ENCODE results near the gene AKT1.
"Not testable (repeated sequence)": the region's sequence is repeated elsewhere in the genome, so short reads cannot be mapped to it uniquely, and the experiment has no call there.

The AKT1 gene

GRCh38 chr14:104752423-104752734 lies 43.2 kb downstream of the AKT1 start:
- TF ChIP-seq CTCF (IDR thresholded peaks at IDR 0.05; ENCODE audit: low read depth, low read length), result no peak
- no peak for DNase-seq (ENCODE audit: extremely low read depth, low read depth)

- TF ChIP-seq CTCF (IDR thresholded peaks at IDR 0.05; ENCODE audit: low read depth, low read length), result no peak
- no peak for DNase-seq (ENCODE audit: extremely low read depth, low read depth)
Observed at GRCh38 chr14:104751539-104752422, 43.8 kb downstream of the AKT1 start.

- DNase-seq (ENCODE audit: extremely low read depth, low read depth), result not testable (repeated sequence)
Observed at GRCh38 chr14:104750753-104751057, 44.8 kb downstream of the AKT1 start.

- no peak for TF ChIP-seq CTCF (IDR thresholded peaks at IDR 0.05; ENCODE audit: low read depth, low read length)
- DNase-seq (ENCODE audit: extremely low read depth, low read depth), result no peak
Observed at GRCh38 chr14:104750056-104750752, 45.3 kb downstream of the AKT1 start.

GRCh38 chr14:104749111-104749649 lies 46.4 kb downstream of the AKT1 start:
- no peak for TF ChIP-seq CTCF (IDR thresholded peaks at IDR 0.05; ENCODE audit: low read depth, low read length)
- no peak for DNase-seq (ENCODE audit: extremely low read depth, low read depth)

GRCh38 chr14:104747876-104748275 lies 47.7 kb downstream of the AKT1 start:
- DNase-seq (ENCODE audit: extremely low read depth, low read depth), result no peak
- no peak for TF ChIP-seq CTCF (IDR thresholded peaks at IDR 0.05; ENCODE audit: low read depth, low read length)

GRCh38 chr14:104746934-104747481 lies 48.5 kb downstream of the AKT1 start:
- DNase-seq (ENCODE audit: extremely low read depth, low read depth), result no peak

More at GRCh38 chr14:104746934-104747481, 48.5 kb downstream of the AKT1 start:
- no peak for TF ChIP-seq CTCF (IDR thresholded peaks at IDR 0.05; ENCODE audit: low read depth, low read length)

All from AG09319 (cell line).